DOHH2 (cell line): Measurements from ENCODE around the gene FAM78A.

Experiments
- H3F3A ChIP-seq: fragments of 200-600 bp; sonication (generic), shearing (Covaris generic); 2 replicates; pipeline ENCODE4 v1.6.0; 2016; ENCODE audit warnings: antibody characterized with exemption, mild to moderate bottlenecking; ENCODE audit not compliant: control insufficient read depth, insufficient read depth
- H3K27ac ChIP-seq: fragments of 200-600 bp; sonication (generic); 2 replicates; pipeline ENCODE4 v1.5.1; 2014; ENCODE audit warnings: low read depth, mild to moderate bottlenecking, low read length, moderate library complexity
- H3K27me3 ChIP-seq: fragments of 200-600 bp; sonication (generic); 2 replicates; pipeline ENCODE4 v1.6.1; 2014; ENCODE audit warnings: mild to moderate bottlenecking, low read length, mixed read lengths; ENCODE audit not compliant: control insufficient read depth
- H3K36me3 ChIP-seq: fragments of 200-600 bp; sonication (generic); 2 replicates; pipeline ENCODE4 v1.6.1; 2014; ENCODE audit warnings: mild to moderate bottlenecking, low read length, moderate library complexity, mixed read lengths; ENCODE audit not compliant: control insufficient read depth
- H3K4me1 ChIP-seq: fragments of 200-600 bp; sonication (generic); 2 replicates; pipeline ENCODE4 v1.6.1; 2014; ENCODE audit warnings: mild to moderate bottlenecking, low read length, mixed read lengths; ENCODE audit not compliant: control insufficient read depth
- H3K4me2 ChIP-seq: fragments of 200-600 bp; sonication (generic); 2 replicates; pipeline ENCODE4 v1.6.0; 2014; ENCODE audit warnings: mild to moderate bottlenecking, low read length, moderate library complexity
- H3K4me3 ChIP-seq: fragments of 200-600 bp; sonication (generic); 2 replicates; pipeline ENCODE4 v1.5.1; 2014; ENCODE audit warnings: mild to moderate bottlenecking, low read length, mixed read lengths
- H3K79me2 ChIP-seq: fragments of 200-600 bp; sonication (generic); 2 replicates; pipeline ENCODE4 v1.6.1; 2014; ENCODE audit warnings: mild to moderate bottlenecking, low read length, mixed read lengths; ENCODE audit not compliant: control insufficient read depth
- H3K9me2 ChIP-seq: fragments of 200-600 bp; sonication (generic); replicated peaks from 2 replicates; pipeline ENCODE4 v1.6.1; 2014; ENCODE audit warnings: mild to moderate bottlenecking, low read length, mixed read lengths; ENCODE audit not compliant: control insufficient read depth
- H3K9me3 ChIP-seq: fragments of 200-600 bp; sonication (generic); 2 replicates; pipeline ENCODE4 v1.6.1; 2014; ENCODE audit warnings: antibody characterized with exemption, low read length, mixed read lengths; ENCODE audit not compliant: control insufficient read depth, insufficient read depth
- H4K20me1 ChIP-seq: fragments of 200-600 bp; sonication (generic); 2 replicates; pipeline ENCODE4 v1.6.0; 2014; ENCODE audit warnings: low read depth, mild to moderate bottlenecking, antibody characterized with exemption, low read length, moderate library complexity; ENCODE audit not compliant: control insufficient read depth, insufficient read depth
- EZH2phosphoT487 ChIP-seq: fragments of 200-600 bp; sonication (generic); IDR thresholded peaks from 2 replicates; pipeline ENCODE4 v1.6.1; 2017; ENCODE audit warnings: borderline replicate concordance, mild to moderate bottlenecking, antibody characterized with exemption, low read length, moderate library complexity, mixed read lengths
- TF ChIP-seq, protein P1 (sequence below): fragments of 200-600 bp; sonication (generic); IDR thresholded peaks from one replicate; pipeline ENCODE4 v1.5.1; 2014; ENCODE audit warnings: antibody characterized with exemption, mild to moderate bottlenecking, low read depth, low read length; ENCODE audit not compliant: poor library complexity, severe bottlenecking

FAM78A gene, protein sequence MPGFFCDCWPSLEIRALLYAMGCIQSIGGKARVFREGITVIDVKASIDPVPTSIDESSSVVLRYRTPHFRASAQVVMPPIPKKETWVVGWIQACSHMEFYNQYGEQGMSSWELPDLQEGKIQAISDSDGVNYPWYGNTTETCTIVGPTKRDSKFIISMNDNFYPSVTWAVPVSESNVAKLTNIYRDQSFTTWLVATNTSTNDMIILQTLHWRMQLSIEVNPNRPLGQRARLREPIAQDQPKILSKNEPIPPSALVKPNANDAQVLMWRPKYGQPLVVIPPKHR

DNA sequence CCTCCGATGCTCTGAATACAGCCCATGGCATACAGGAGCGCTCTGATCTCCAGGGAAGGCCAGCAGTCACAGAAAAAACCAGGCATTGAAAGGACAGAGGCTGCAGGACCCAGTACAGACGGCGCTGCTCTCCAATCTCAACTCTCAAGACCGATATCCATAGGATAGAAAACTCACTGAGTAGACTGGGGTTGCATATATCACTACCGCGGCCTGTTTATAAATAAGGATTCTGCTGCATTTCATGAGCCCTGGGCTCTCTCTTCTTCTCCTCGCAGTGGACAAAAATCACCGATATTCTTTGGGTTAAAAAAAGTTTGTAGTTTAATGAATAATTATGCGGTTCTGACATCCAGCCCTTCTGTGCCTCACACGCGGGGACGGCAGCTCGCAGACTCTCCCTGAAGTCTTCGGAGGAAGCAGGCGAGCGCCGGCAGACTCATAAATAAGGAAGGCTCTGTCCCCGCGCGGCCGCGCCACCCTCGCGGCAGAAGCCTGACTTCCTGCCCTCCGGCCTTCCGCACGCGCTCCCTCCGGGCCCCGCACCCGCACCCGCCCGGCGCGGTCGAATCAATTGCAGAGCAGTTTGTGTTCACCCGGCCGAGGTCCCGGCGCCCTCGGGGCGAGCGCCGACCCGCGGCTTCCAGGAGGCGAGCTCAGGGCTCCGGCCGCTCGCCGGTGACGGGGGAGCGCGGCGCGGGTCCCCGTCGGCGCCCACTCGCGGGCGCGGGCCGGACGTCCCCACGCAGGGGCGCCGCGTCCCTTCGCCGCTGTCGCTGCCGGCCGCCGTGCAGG, at the start of gene FAM78A:
Gene FAM78A, minus strand, starts transcription at position 417 of the 795 bp plus-strand sequence. Its CDS starts 331 bp downstream, at position 86.
- H3K36me3 ChIP-seq: peaks cover 43% of the 10 kb centered on the region
- no peaks in the 10 kb centered on the region for H3K9me3 ChIP-seq
- H3F3A ChIP-seq: peaks cover 9% of the 10 kb centered on the region
- no peaks in the 10 kb centered on the region for H4K20me1 ChIP-seq
- H3K4me3 ChIP-seq: peak within 1 kb of the TSS; percentile 96
- H3K27me3 ChIP-seq: no peaks in the 10 kb centered on the region
- H3K4me1 ChIP-seq: peaks cover 38% of the 10 kb centered on the region
- H3K9me2 ChIP-seq: no peaks in the 10 kb centered on the region
- peaks cover 52% of the 10 kb centered on the region for H3K79me2 ChIP-seq
- TF ChIP-seq, protein P1, sequence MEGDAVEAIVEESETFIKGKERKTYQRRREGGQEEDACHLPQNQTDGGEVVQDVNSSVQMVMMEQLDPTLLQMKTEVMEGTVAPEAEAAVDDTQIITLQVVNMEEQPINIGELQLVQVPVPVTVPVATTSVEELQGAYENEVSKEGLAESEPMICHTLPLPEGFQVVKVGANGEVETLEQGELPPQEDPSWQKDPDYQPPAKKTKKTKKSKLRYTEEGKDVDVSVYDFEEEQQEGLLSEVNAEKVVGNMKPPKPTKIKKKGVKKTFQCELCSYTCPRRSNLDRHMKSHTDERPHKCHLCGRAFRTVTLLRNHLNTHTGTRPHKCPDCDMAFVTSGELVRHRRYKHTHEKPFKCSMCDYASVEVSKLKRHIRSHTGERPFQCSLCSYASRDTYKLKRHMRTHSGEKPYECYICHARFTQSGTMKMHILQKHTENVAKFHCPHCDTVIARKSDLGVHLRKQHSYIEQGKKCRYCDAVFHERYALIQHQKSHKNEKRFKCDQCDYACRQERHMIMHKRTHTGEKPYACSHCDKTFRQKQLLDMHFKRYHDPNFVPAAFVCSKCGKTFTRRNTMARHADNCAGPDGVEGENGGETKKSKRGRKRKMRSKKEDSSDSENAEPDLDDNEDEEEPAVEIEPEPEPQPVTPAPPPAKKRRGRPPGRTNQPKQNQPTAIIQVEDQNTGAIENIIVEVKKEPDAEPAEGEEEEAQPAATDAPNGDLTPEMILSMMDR: no peak
- no peak for TF ChIP-seq EZH2phosphoT487
- peak within 1 kb of the TSS; percentile 80 for H3K27ac ChIP-seq
- H3K4me2 ChIP-seq: peak within 1 kb of the TSS; percentile 100

DNA sequence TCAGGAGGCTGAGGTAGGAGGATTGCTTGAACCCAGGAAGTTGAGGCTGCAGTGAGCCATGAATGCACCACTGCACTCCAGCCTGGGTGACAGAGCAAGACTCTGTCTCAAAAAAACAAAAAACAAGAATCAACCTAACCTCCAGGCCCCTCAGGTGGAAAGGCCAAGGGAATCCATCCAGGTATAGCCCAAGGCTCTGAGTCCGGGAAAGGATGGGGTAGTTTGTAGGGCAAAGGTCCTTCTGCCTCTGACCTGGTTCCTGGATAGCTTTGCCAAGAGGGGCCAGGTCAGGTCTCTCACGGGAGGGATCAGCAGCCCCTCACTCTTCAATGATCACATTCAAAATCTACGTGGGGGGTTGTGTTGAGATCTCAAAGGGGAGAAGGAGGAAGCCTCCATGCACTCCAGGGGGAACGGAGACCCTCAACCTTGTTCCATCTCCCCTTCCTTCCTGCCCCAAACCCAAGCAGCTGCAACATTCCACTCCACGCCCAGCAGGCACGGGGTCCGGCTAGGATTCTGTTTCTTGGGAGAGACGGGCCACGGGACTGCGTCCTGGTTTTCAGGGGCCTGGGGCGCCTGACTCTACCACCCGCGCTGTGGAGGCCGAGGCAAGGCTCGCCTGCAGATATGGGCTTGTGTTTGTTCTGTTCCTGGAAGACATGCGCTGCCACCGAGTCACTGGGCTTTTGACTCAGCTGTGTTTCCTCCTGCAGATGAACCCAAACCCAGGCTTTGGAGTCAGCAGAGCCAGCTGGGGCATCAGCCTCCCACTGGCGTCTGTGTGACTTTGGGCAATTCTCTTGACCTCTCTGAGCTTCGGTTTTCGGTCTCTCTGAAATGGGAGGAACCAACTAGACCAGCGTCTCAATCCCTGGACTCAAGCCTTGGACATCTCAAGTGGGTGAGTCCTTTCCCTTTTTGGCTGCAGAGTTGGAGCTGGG, 48.7 kb upstream of the FAM78A start:
- H3K4me2 ChIP-seq: no peak overlapping the region
- no peaks in the 10 kb centered on the region for H3F3A ChIP-seq
- no peaks in the 10 kb centered on the region; the same call in 1 of the 2 replicates for H3K27me3 ChIP-seq
- no peaks in the 10 kb centered on the region for H3K9me3 ChIP-seq
- H3K9me2 ChIP-seq: no peaks in the 10 kb centered on the region
- no peak overlapping the region for H3K4me3 ChIP-seq
- H4K20me1 ChIP-seq: no peaks in the 10 kb centered on the region
- no peaks in the 10 kb centered on the region for H3K4me1 ChIP-seq
- no peak for TF ChIP-seq EZH2phosphoT487
- TF ChIP-seq, protein P1: no peak
- no peaks in the 10 kb centered on the region for H3K79me2 ChIP-seq
- no peak overlapping the region for H3K27ac ChIP-seq
- no peaks in the 10 kb centered on the region for H3K36me3 ChIP-seq

DNA sequence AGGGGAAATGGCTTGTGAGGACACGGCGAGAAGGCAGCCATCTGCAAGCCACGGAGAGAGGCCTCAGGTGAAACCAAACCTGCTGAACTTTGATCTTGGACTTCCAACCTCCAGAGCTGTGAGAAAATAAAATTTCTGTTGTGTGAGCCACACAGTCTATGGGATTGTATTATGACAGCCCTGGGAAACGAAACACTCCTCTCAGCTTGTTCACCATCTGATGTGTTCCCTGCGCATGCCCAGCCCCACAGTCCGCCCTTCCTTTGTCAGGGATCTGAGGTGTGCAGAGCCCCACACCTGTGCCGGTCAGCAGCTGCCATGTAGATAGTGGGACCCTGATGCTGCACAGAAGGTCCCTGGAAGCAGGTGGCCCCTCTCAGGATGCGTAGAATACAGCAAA, 47.3 kb upstream of the FAM78A start:
- TF ChIP-seq, protein P1: no peak
- TF ChIP-seq EZH2phosphoT487: no peak
- Histone ChIP-seq H4K20me1 (no peaks in the 10 kb centered on the region), H3F3A (no peaks in the 10 kb centered on the region), H3K27ac (no peak overlapping the region), H3K4me3 (no peak overlapping the region), H3K36me3 (no peaks in the 10 kb centered on the region), H3K27me3 (no peaks in the 10 kb centered on the region), H3K4me2 (no peak overlapping the region), H3K9me2 (no peaks in the 10 kb centered on the region), H3K9me3 (no peaks in the 10 kb centered on the region), H3K4me1 (no peaks in the 10 kb centered on the region), H3K79me2 (no peaks in the 10 kb centered on the region)
